Stimulated activated CD4-positive, alpha-beta T cell treated with anti-CD3 and anti-CD28 coated beads, Interleukin-4, amount 100 ng/mL, for 1 hour (primary cell): ENCODE measurements around the gene EXOC3L1.

Experiments used
- DNase-seq: peaks from one replicate; pipeline ENCODE4 v3.0.0-alpha.2; 2020

Gene EXOC3L1

DNA sequence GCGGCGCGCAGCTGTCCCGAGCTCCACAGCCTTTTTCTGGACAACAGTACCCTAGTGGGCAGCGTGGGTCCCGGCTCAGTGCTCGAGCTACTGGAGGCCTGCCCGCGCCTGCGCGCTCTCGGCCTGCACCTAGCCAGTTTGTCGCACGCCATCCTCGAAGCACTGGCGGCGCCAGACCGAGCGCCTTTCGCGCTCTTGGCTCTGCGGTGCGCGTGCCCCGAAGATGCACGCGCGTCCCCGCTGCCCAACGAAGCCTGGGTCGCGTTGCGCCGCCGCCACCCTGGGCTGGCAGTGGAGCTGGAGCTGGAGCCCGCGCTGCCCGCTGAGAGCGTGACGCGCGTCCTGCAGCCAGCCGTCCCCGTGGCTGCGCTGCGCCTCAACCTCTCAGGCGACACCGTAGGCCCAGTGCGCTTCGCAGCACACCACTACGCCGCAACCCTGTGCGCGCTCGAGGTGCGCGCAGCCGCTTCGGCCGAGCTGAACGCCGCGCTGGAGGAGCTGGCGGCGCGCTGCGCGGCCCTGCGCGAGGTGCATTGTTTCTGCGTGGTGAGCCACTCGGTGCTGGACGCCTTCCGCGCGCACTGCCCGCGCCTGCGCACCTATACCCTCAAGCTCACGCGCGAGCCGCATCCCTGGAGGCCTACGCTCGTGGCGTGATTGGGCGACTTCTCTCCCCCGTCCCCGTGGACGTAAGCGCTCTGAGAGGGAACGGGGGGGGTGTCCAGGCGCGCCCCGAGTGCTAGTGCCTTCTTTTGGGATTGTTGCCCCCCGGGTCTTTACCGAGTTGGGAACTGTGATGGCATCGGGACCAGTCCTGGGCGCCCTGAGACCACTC, 26.6 kb downstream of the EXOC3L1 start:
- peak; percentile 49 for DNase-seq

GRCh38 chr16:67162506-67163163, 27.3 kb downstream of the EXOC3L1 start:
- no peak for DNase-seq

- DNase-seq, result no peak
Measured at GRCh38 chr16:67161595-67162058, 28.3 kb downstream of the EXOC3L1 start.

DNA sequence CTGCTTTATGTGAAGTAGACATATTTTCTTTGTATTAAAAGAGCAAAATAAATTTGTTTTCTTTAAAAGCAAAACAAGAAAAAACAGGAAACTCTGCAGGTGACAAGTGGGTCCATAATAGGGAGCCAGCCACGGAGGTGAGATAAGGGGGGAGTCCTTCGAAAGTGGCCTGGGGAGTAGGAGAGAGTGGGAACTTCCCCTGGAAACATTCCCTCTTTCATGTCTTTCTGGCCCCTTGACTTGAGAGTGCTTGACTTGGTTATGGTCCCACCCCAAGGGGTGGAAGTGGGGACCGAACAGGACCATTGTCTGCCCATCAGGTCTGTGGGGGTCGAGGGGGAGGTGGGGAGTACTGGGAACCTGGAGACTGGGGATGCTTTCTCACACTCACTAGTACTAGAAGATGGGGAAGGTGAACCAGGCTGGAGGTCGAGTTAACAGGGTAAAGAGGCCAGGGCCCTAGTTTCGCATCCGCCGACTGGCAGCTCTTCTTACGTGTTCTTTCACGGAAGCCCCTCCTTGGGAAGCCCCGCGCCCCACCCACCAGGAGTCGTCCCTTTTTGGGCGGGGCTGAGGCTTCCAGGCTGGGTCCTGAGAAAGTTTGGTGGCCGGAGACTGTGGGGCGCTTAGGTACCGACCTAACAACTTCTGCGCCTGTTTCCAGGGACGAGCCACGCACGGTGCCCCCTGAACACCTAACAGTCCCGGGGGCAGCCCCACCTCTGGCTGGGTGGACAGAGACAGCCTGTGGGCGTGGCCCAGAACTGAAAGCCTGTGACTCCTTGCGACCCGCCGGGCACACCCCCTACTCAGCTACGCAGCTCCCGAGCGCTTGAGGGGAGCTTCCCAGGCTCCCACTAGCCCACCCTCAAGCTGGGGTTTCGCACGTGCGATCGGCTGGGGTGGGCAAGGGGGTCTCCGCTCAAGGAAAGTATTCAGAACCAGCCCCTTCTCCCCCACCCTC, 31.0 kb downstream of the EXOC3L1 start:
- peak; percentile 76 for DNase-seq

- DNase-seq, result no peak
Measured at GRCh38 chr16:67157892-67158635, 31.9 kb downstream of the EXOC3L1 start.

GRCh38 chr16:67157106-67157748, 32.7 kb downstream of the EXOC3L1 start:
- DNase-seq, result no peak

- no peak for DNase-seq
Measured at GRCh38 chr16:67156143-67156844, 33.6 kb downstream of the EXOC3L1 start.

DNA sequence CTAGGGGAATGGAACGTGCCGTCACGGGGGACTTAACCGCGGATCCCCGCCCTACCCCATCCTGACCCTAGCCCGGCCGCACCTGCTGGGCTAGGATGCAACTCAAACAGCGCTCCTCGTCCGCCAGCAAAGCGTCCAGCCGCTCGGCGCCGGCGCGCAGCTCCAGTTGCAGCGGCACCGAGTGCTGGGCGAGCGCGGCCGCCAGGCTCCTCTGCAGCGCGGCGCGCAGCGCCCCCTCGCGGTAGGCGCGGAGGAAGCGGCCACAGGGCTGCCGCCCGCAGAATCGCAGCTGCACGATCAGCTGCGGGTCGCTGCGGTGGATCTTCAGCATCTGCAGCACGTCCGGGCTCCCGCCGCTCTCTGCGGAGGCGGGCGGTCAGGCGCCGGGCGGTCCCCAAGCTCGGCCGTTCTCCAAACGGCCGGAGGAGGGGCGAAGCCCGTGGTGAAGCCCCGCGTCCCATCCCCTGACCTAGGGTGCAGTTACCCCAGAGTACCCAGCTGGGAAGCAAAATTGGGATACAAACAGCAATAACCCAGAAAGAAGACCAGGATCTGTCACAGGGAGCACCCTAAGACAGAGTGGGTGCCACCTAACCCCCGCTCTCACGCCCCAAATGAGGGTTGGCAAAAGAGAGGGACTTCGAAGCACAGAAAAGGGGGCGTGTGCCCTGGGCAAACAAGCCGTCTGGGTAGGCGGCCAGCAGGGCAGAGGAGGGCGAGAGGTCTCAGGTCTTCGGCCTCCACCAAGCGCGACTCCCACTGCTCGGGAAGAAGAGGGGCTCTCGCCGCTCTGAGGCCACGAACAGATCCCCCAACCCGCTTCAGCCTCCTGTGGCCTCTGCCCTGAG, 34.4 kb downstream of the EXOC3L1 start:
- peak; percentile 82 for DNase-seq

DNA sequence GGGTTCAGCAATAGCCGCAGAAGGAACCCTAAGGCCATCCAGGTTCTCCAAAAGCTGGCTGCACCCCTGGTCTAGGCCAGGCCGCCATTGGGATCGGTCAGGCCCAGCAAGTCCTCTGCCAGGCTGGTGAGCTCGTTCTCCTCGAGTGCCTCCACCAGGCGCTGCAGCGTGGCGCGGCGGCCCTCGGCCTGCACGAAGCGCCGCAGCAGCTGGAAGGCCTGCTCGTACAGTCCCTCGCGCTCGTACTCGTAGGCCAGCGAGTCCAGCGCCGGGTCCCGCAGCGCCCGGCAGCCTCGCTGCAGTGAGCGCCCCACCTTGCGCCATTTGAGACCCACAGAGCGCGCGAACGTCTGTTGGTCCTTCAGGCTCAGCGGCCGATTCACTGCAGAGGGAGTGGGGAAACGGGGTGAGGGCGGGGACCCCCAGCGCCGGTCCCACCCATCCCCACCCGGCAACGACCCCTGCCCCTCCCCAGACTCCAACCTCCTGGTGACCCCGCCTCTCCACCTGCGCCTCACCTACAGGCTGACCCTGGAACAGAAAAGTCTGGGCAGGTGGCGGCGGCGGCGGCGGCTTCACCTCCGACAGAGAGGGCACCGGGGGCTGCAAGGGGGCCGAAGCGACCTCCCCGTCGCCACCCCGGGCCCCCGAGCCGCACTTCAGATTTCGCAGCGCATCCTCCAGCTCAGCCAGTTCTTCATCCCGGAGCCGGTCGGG, 35.2 kb downstream of the EXOC3L1 start:
- no peak for DNase-seq

- DNase-seq, result no peak
Measured at GRCh38 chr16:67151431-67152097, 38.4 kb downstream of the EXOC3L1 start.

GRCh38 chr16:67150833-67151396, 39.0 kb downstream of the EXOC3L1 start, which contains the start of gene B3GNT9:
Gene B3GNT9, minus strand, starts transcription at chr16:67150998. Its CDS starts 513 bp downstream, at chr16:67150485.
- DNase-seq, result no peak

DNA sequence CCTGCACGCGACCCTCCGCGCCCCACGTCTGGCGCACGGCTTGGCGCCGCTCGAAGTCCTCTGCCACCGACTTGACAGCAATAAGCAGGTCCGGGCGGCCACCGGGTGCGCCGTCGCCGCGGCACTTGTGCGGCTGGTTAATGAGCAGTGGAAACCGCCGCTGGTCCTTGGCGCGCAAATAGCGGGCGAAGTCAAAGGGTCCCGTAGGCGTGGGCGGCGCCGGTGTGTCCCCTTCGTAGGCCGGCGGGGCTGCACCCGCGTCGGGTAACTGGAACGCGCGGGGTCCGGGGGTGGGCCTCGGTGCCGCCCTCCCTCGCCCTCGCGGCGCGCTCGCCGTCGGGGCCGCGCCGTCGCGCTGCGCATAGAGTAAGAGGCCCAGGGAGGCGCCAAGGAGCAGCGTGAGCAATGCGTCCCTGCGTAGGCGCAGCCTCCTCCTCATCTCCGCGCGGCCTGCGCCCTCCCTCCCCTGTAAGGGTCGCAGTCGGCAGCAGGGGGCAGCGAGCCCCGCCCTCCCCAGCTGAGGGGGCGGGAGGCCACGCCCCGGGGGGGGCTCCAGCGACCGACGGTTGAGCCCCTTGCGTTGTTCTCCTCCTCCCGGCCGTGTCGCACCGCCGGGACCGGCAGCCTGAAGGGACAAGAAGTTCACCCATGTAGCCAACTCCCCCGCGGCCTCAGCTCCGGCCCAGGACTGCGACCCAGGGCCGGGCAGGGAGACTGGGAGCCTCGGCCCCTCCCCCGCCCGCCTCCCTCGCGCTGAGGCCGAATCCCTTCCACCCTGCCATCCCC, 39.7 kb downstream of the EXOC3L1 start:
- DNase-seq, result peak; percentile 56

GRCh38 chr16:67149276-67150046, 40.5 kb downstream of the EXOC3L1 start:
- DNase-seq, result no peak

DNA sequence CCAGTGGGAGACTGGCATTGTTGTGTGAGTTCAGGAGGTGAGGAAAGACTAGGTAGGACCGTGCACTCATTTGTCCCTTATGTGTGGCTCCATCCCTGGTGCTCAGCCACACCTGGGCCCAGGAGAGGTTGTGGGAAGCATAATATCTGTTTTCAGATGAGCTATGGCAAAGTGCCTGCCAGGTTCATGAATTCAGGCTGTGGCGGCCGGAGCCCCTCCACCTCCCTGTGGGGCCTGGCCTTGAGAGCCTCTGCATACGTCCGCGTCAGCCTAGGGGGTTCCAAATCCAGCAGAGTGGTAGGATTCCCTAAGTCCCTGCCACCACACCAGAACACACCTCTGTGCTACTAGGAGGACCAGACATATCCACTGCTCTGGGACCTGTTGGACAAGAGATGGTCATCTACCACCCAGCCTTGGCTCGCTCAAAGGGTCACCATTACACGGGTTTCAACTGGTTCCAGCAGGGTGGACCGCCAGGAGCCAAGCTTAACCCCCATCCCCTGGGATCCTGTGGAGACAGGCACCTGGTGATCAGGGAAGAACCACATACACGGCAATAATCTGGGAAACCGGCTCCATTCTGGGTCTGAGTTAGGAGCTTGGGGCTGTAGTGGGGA, 41.2 kb downstream of the EXOC3L1 start:
- no peak for DNase-seq

DNA sequence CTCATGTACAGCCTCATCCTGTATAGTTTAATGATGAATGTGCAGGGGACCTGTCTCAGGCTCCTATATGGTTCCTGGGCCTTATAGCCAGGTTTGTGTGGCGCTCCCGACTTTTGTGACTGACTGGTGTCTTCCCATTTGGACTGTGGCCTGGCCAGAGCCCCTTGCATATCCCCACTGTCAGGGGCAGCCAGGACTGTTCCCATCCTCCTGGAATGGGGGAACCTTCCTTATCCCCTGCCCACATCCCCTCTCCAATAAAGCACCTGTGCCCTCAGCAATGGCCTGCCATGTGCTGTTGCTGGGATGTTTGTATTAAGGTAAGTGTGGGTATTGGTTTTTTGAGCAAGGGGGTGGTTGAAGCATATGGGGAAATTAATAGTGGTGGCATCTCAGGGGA, 41.7 kb downstream of the EXOC3L1 start:
- no peak for DNase-seq

GRCh38 chr16:67147437-67148140, 42.3 kb downstream of the EXOC3L1 start:
- no peak for DNase-seq
